ENCODE results near the gene TTYH1. TPM values are rescaled to one million over a fixed set of nuclear protein-coding genes. Genes with fewer than 3 reads are reported as not detected.

Gene TTYH1
- total RNA-seq, 1 donor: not detected

GRCh38 chr19:54451997-54452396 is 36.7 kb downstream of the TTYH1 start:
- peak overlapping the region; percentile 91 for H3K4me2 ChIP-seq (ENCODE audit: insufficient read depth, low read length)
- H3K27me3 ChIP-seq (ENCODE audit: insufficient read depth, low read length): no peaks in the 10 kb centered on the region
- peaks cover 28% of the 10 kb centered on the region for H3K4me1 ChIP-seq (ENCODE audit: insufficient read depth, low read length)
- peaks cover 97% of the 10 kb centered on the region for H3K79me2 ChIP-seq (ENCODE audit: insufficient read depth, low read length)
- H3K36me3 ChIP-seq (ENCODE audit: insufficient read depth, low read length): peaks cover 54% of the 10 kb centered on the region
- peak overlapping the region; percentile 99 for H3K27ac ChIP-seq (ENCODE audit: low read depth, low read length)
- no peak overlapping the region for H2AFZ ChIP-seq (ENCODE audit: low read length)
- no peak for TF ChIP-seq CTCF (IDR thresholded peaks at IDR 0.05; ENCODE audit: extremely low read depth, low read depth, low read length)
- H4K20me1 ChIP-seq (ENCODE audit: insufficient read depth, low read length): peaks cover 71% of the 10 kb centered on the region
- no peaks in the 10 kb centered on the region for H3K9me3 ChIP-seq (ENCODE audit: low read depth, low read length)
- no peak overlapping the region for H3K4me3 ChIP-seq (ENCODE audit: insufficient read depth, low read length)
- DNase-seq (ENCODE audit: insufficient read length, low spot score, missing footprints): peak; percentile 39

GRCh38 chr19:54452626-54453025 is 37.4 kb downstream of the TTYH1 start:
- Histone ChIP-seq H4K20me1 (ENCODE audit: insufficient read depth, low read length) (peaks cover 74% of the 10 kb centered on the region), H3K4me1 (ENCODE audit: insufficient read depth, low read length) (peaks cover 22% of the 10 kb centered on the region), H3K27ac (ENCODE audit: low read depth, low read length) (no peak overlapping the region), H2AFZ (ENCODE audit: low read length) (no peak overlapping the region), H3K27me3 (ENCODE audit: insufficient read depth, low read length) (no peaks in the 10 kb centered on the region), H3K79me2 (ENCODE audit: insufficient read depth, low read length) (peaks cover 94% of the 10 kb centered on the region), H3K4me3 (ENCODE audit: insufficient read depth, low read length) (no peak overlapping the region), H3K4me2 (ENCODE audit: insufficient read depth, low read length) (no peak overlapping the region), H3K9me3 (ENCODE audit: low read depth, low read length) (no peaks in the 10 kb centered on the region), H3K36me3 (ENCODE audit: insufficient read depth, low read length) (peaks cover 60% of the 10 kb centered on the region)
- no peak for DNase-seq (ENCODE audit: insufficient read length, low spot score, missing footprints)
- no peak for TF ChIP-seq CTCF (IDR thresholded peaks at IDR 0.05; ENCODE audit: extremely low read depth, low read depth, low read length)

GRCh38 chr19:54453921-54454780 is 38.9 kb downstream of the TTYH1 start:
- peaks cover 75% of the 10 kb centered on the region for H3K36me3 ChIP-seq (ENCODE audit: insufficient read depth, low read length)
- no peak for TF ChIP-seq CTCF (IDR thresholded peaks at IDR 0.05; ENCODE audit: extremely low read depth, low read depth, low read length)
- H4K20me1 ChIP-seq (ENCODE audit: insufficient read depth, low read length): peaks cover 88% of the 10 kb centered on the region
- no peak overlapping the region for H3K27ac ChIP-seq (ENCODE audit: low read depth, low read length)
- no peak overlapping the region for H3K4me2 ChIP-seq (ENCODE audit: insufficient read depth, low read length)
- peaks cover 18% of the 10 kb centered on the region for H3K4me1 ChIP-seq (ENCODE audit: insufficient read depth, low read length)
- no peak overlapping the region for H3K4me3 ChIP-seq (ENCODE audit: insufficient read depth, low read length)
- no peaks in the 10 kb centered on the region for H3K9me3 ChIP-seq (ENCODE audit: low read depth, low read length)
- H3K27me3 ChIP-seq (ENCODE audit: insufficient read depth, low read length): no peaks in the 10 kb centered on the region
- no peak overlapping the region for H2AFZ ChIP-seq (ENCODE audit: low read length)
- H3K79me2 ChIP-seq (ENCODE audit: insufficient read depth, low read length): peaks cover 96% of the 10 kb centered on the region
- DNase-seq (ENCODE audit: insufficient read length, low spot score, missing footprints): peak; percentile 76
